HG03457 (cell line): ENCODE results near the gene IQCE.
"Not testable (repeated sequence)": the region's sequence is repeated elsewhere in the genome, so short reads cannot be mapped to it uniquely, and the experiment has no call there.

Experiments used
- ATAC-seq: cut with Tn5 transposase; IDR thresholded peaks from one replicate; pipeline ENCODE4 v1.9.1; 2021; ENCODE audit warnings: moderate number of reproducible peaks; ENCODE audit not compliant: unreplicated experiment

The IQCE gene

GRCh38 chr7:2575733-2576340, 17.1 kb downstream of the IQCE start:
- no peak for ATAC-seq

- ATAC-seq, result no peak
These were observed 18.1 kb downstream of the IQCE start for GRCh38 chr7:2576742-2577491.

- ATAC-seq, result no peak
These were observed 19.3 kb downstream of the IQCE start for GRCh38 chr7:2577914-2578680.

GRCh38 chr7:2580636-2581035, 21.9 kb downstream of the IQCE start:
- no peak for ATAC-seq

GRCh38 chr7:2582006-2582735, 23.4 kb downstream of the IQCE start:
- ATAC-seq, result no peak

- ATAC-seq, result no peak
These were observed 25.2 kb downstream of the IQCE start for GRCh38 chr7:2583798-2584580.

- no peak for ATAC-seq
These were observed 26.7 kb downstream of the IQCE start for GRCh38 chr7:2585446-2585845.

- no peak for ATAC-seq
These were observed 27.7 kb downstream of the IQCE start for GRCh38 chr7:2586326-2587020.

GRCh38 chr7:2587134-2587533, 28.4 kb downstream of the IQCE start:
- ATAC-seq, result no peak

GRCh38 chr7:2587778-2588177, 29.0 kb downstream of the IQCE start:
- no peak for ATAC-seq

- ATAC-seq, result no peak
These were observed 30.6 kb downstream of the IQCE start for GRCh38 chr7:2589341-2589740.

GRCh38 chr7:2589941-2590340, 31.2 kb downstream of the IQCE start:
- not testable (repeated sequence) for ATAC-seq

- ATAC-seq, result no peak
These were observed 33.6 kb downstream of the IQCE start for GRCh38 chr7:2592375-2592865.

- ATAC-seq, result no peak
These were observed 34.4 kb downstream of the IQCE start for GRCh38 chr7:2593036-2593727.

- no peak for ATAC-seq
These were observed 35.8 kb downstream of the IQCE start for GRCh38 chr7:2594599-2594998.

GRCh38 chr7:2595258-2595860, 36.6 kb downstream of the IQCE start:
- no peak for ATAC-seq

- ATAC-seq, result no peak
These were observed 37.9 kb downstream of the IQCE start for GRCh38 chr7:2596464-2597272.

GRCh38 chr7:2597273-2597640, 38.5 kb downstream of the IQCE start:
- no peak for ATAC-seq
